Common myeloid progenitor, CD34-positive (primary cell): ENCODE results near the gene SLC22A1.

Experiments
- CTCF ChIA-PET: fragments of 350-600 bp; sonication (Branson Sonifier 250); formaldehyde crosslinking; loops from one replicate; lab custom pipeline; 2021; ENCODE audit warnings: antibody characterized with exemption; lab: Charles Lee
- POLR2A ChIA-PET: fragments of 350-600 bp; sonication (Branson Sonifier 250); formaldehyde crosslinking; loops from one replicate; lab custom pipeline; 2021; ENCODE audit warnings: antibody characterized with exemption; lab: Charles Lee
- DNase-seq, 3 donors: peaks; one replicate each; pipeline versions ENCODE4 v3.0.0 to v3.0.0-alpha.2; 2013
- H3K27ac ChIP-seq, 2 experiments: 1 replicate in 1 of 2; 2 replicates in 1 of 2; pipeline ENCODE4 v1.7.0; 2013; ENCODE audit warnings: inconsistent platforms in 2 of 2, low read length in 2 of 2, mild to moderate bottlenecking in 2 of 2, low read depth in 1 of 2, moderate library complexity in 1 of 2; ENCODE audit not compliant: severe bottlenecking in 2 of 2, insufficient read depth in 1 of 2, poor library complexity in 1 of 2
- H3K27me3 ChIP-seq, 5 experiments: replicated peaks in 2 of 5; 1 replicate in 3 of 5; 2 replicates in 2 of 5; pipeline versions ENCODE4 v1.6.1 to v1.7.0; 2013; ENCODE audit warnings: low read length in 4 of 5, mild to moderate bottlenecking in 2 of 5, moderate library complexity in 2 of 5, inconsistent platforms in 1 of 5; ENCODE audit not compliant: insufficient read depth in 5 of 5, control insufficient read depth in 4 of 5
- H3K36me3 ChIP-seq, 4 experiments: 1 replicate in 2 of 4; 2 replicates in 2 of 4; pipeline versions ENCODE4 v1.6.1 to v1.7.0; 2013; ENCODE audit warnings: low read length in 3 of 4, control low read depth in 1 of 4, mild to moderate bottlenecking in 1 of 4; ENCODE audit not compliant: control insufficient read depth in 4 of 4, insufficient read depth in 4 of 4
- H3K4me1 ChIP-seq, 4 experiments: 1 replicate in 3 of 4; 2 replicates in 1 of 4; pipeline versions ENCODE4 v1.6.1 to v1.7.1; 2013; ENCODE audit warnings: low read length in 3 of 4, mild to moderate bottlenecking in 3 of 4, control low read depth in 1 of 4, inconsistent platforms in 1 of 4, moderate library complexity in 1 of 4; ENCODE audit not compliant: control insufficient read depth in 4 of 4, insufficient read depth in 4 of 4; ENCODE audit errors: control extremely low read depth in 1 of 4
- H3K4me3 ChIP-seq, 7 experiments: 1 replicate in 4 of 7; 2 replicates in 3 of 7; pipeline versions ENCODE4 v1.5.1 to v1.7.0; 2013; ENCODE audit warnings: mild to moderate bottlenecking in 7 of 7, low read length in 6 of 7, moderate library complexity in 6 of 7, inconsistent platforms in 2 of 7, low read depth in 2 of 7, control low read depth in 1 of 7; ENCODE audit not compliant: insufficient read depth in 4 of 7, control insufficient read depth in 1 of 7; ENCODE audit errors: extremely low read depth in 1 of 7
- H3K9me3 ChIP-seq, 5 experiments: 1 replicate in 4 of 5; 2 replicates in 1 of 5; pipeline versions ENCODE4 v1.6.1 to v1.7.1; 2013; ENCODE audit warnings: low read length in 4 of 5, mild to moderate bottlenecking in 2 of 5, inconsistent platforms in 1 of 5, low read depth in 1 of 5, moderate library complexity in 1 of 5; ENCODE audit not compliant: control insufficient read depth in 4 of 5, insufficient read depth in 2 of 5; ENCODE audit errors: control extremely low read depth in 1 of 5
- WGBS: methylation state at CpG from one replicate; pipeline ENCODE4 v1.1.5; 2013; ENCODE audit not compliant: insufficient coverage; 5-methylcytosine and 5-hydroxymethylcytosine counted together

The SLC22A1 gene

DNA sequence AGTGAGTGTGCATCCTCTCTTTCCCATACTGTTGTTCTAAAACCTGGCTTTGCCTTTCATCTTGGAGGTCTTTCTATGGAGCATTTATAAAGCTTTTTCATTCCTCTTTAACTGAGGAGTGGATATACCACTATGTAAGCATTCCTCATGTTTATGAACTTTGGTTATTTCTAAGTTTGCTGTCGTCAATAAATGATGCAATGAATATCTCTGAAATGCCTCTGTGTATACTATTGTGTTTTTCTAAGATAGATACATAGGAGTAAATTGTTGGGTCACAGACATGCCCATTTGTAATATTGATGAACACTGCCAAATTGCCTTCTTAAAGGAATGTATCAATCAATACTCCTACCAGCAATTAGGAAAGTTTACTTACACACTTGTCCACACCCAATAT, 83.1 kb downstream of the SLC22A1 start:
- no CpG with 5 or more reads among the region's 1 CpG for WGBS
- DNase-seq, result no peak
- no peak overlapping the region for H3K27ac ChIP-seq
- H3K36me3 ChIP-seq, result no peaks in the 10 kb centered on the region
- H3K9me3 ChIP-seq, result peaks cover 0 to 5% (median 0%) of the 10 kb centered on the region in 5 experiments
- no peak overlapping the region for H3K4me3 ChIP-seq
- H3K27me3 ChIP-seq, result no peaks in the 10 kb centered on the region
- no peaks in the 10 kb centered on the region for H3K4me1 ChIP-seq
- POLR2A ChIA-PET, result no interaction called here
- CTCF ChIA-PET, result interaction anchor here (0.6 kb wide), 1 partner anchor 117 kb away, joined by 4 read pairs; no protein-coding TSS in a partner anchor

DNA sequence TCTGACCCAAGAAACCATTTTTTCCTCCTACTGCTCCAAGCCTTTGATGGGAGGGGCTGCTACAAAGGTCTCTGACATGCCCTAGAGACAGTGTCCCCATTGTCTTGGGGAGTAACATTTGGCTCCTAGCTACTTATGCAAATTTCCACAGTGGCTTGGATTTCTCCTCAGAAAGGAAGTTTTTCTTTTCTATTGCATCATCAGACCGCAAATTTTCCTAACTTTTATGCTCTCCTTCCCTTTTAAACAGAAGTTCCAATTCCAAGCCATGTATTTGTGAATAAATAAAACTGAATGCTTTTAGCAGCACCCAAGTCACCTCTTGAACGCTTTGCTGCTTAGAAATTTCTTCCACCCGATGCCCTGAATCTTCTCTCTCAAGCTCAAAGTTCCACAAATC, 86.0 kb downstream of the SLC22A1 start:
- Histone ChIP-seq H3K27ac (no peak overlapping the region), H3K36me3 (no peaks in the 10 kb centered on the region), H3K27me3 (no peaks in the 10 kb centered on the region), H3K9me3 (peaks cover 0 to 5% (median 0%) of the 10 kb centered on the region in 5 experiments), H3K4me1 (no peaks in the 10 kb centered on the region), H3K4me3 (no peak overlapping the region)
- POLR2A ChIA-PET, result no interaction called here
- WGBS, result 84% methylated on average over 3 of the region's 3 CpGs
- CTCF ChIA-PET, result no interaction called here
- DNase-seq, result no peak
